WTC11 (cell line): Measurements from ENCODE around the gene SLC2A5.

Experiments used
- ATF3 ChIP-seq: sonication (generic); formaldehyde crosslinking; conservative IDR thresholded peaks from 2 replicates; pipeline ENCODE4 v1.8.1; 2022; ENCODE audit warnings: mild to moderate bottlenecking, missing genetic modification reagents
- CTCF ChIP-seq: fragments of 200-600 bp; IDR thresholded peaks from 2 replicates; pipeline ENCODE4 v1.8.0; 2022; ENCODE audit warnings: antibody characterized with exemption
- JUN ChIP-seq: sonication (generic); formaldehyde crosslinking; IDR thresholded peaks from 2 replicates; pipeline ENCODE4 v1.8.0; 2023; ENCODE audit warnings: mild to moderate bottlenecking, missing genetic modification reagents
- MXD4 ChIP-seq: fragments of 250-450 bp; sonication (Bioruptor Pico); IDR thresholded peaks from 2 replicates; pipeline ENCODE4 v1.8.0; 2021; ENCODE audit warnings: mild to moderate bottlenecking, moderate library complexity, borderline replicate concordance
- SP1 ChIP-seq: sonication (generic); formaldehyde crosslinking; conservative IDR thresholded peaks from 2 replicates; pipeline ENCODE4 v1.8.1; 2022; ENCODE audit warnings: missing genetic modification reagents
- USF1 ChIP-seq: sonication (generic); formaldehyde crosslinking; IDR thresholded peaks from 2 replicates; pipeline ENCODE4 v1.8.0; 2022; ENCODE audit warnings: mild to moderate bottlenecking, missing genetic modification reagents
- ZSCAN18 ChIP-seq: fragments of 250-450 bp; sonication (Bioruptor Pico); IDR thresholded peaks from 2 replicates; pipeline ENCODE4 v2.1.2; 2022; ENCODE audit warnings: mild to moderate bottlenecking, moderate library complexity

- no peak for TF ChIP-seq CTCF
- no peak for TF ChIP-seq ZSCAN18 (CRISPR knock-in tag)
- no peak for TF ChIP-seq ATF3 (CRISPR knock-in tag)
- no peak for TF ChIP-seq MXD4 (CRISPR knock-in tag)
- no peak for TF ChIP-seq USF1
- no peak for TF ChIP-seq SP1 (CRISPR knock-in tag)
- TF ChIP-seq JUN (CRISPR knock-in tag), result no peak
Measured at GRCh38 chr1:9058465-9058864, 11.0 kb downstream of the SLC2A5 start.
